Smooth muscle cell (in vitro differentiated cells): ENCODE results near the gene ACTN2. TPM values are rescaled to one million over a fixed set of nuclear protein-coding genes. Genes with fewer than 3 reads are reported as not detected.

ENCODE experiments used
- DNase-seq: peaks from one replicate; lab custom pipeline; 2025; ENCODE audit not compliant: unreplicated experiment; lab: John Stamatoyannopoulos, UW
- H2AFZ ChIP-seq: fragments of 200-600 bp; sonication (generic); 2 replicates; pipeline ENCODE4 v1.6.0; 2016; ENCODE audit warnings: antibody characterized with exemption, low read depth, mild to moderate bottlenecking
- H3F3A ChIP-seq: fragments of 200-600 bp; sonication (generic); 2 replicates; pipeline ENCODE4 v1.6.0; 2017; ENCODE audit warnings: antibody characterized with exemption, low read depth
- H3K27ac ChIP-seq: fragments of 200-600 bp; sonication (generic); 2 replicates; pipeline ENCODE4 v1.5.1; 2016; ENCODE audit warnings: low read depth, mild to moderate bottlenecking
- H3K27me3 ChIP-seq: fragments of 200-600 bp; sonication (generic); 2 replicates; pipeline ENCODE4 v1.6.1; 2016; ENCODE audit warnings: low read depth, mild to moderate bottlenecking
- H3K36me3 ChIP-seq: fragments of 200-600 bp; sonication (generic); 2 replicates; pipeline ENCODE4 v1.5.1; 2016; ENCODE audit warnings: low read depth
- H3K4me1 ChIP-seq: fragments of 200-600 bp; sonication (generic); 2 replicates; pipeline ENCODE4 v1.5.1; 2016; ENCODE audit warnings: low read depth
- H3K4me2 ChIP-seq: fragments of 200-600 bp; sonication (generic); 2 replicates; pipeline ENCODE4 v1.6.0; 2016; ENCODE audit warnings: mild to moderate bottlenecking
- H3K4me3 ChIP-seq: fragments of 200-600 bp; sonication (generic); 2 replicates; pipeline ENCODE4 v1.5.1; 2016; ENCODE audit warnings: mild to moderate bottlenecking
- H3K79me2 ChIP-seq: fragments of 200-600 bp; sonication (generic); 2 replicates; pipeline ENCODE4 v1.6.0; 2016; ENCODE audit warnings: low read depth, mild to moderate bottlenecking
- H3K9ac ChIP-seq: fragments of 200-600 bp; sonication (generic); 2 replicates; pipeline ENCODE4 v1.6.0; 2016; ENCODE audit warnings: low read depth
- H3K9me3 ChIP-seq: fragments of 200-600 bp; sonication (generic); replicated peaks from 2 replicates; pipeline ENCODE4 v1.5.1; 2016; ENCODE audit warnings: low read depth
- H4K20me1 ChIP-seq: fragments of 200-600 bp; sonication (generic); 2 replicates; pipeline ENCODE4 v1.6.0; 2016; ENCODE audit warnings: low read depth
- WGBS: methylation state at CpG from one replicate; pipeline ENCODE4 v1.1.7; 2016; ENCODE audit warnings: low lambda C conversion rate; 5-methylcytosine and 5-hydroxymethylcytosine counted together
- polyA plus RNA-seq: library from polyadenylated mRNA; unstranded; fragments of >200 nt; fragmentation: Nextera tagmentation; extraction: Ambion mirVana; gene quantifications from 2 replicates; pipeline ENCODE4 v1.2.1, GENCODE V29; 2016
- total RNA-seq: library from RNA; depleted of rRNA; stranded (reverse); fragments of >200 nt; gene quantifications from 2 replicates; pipeline ENCODE4 v1.2.3, GENCODE V29; 2014
- TF ChIP-seq, protein P1 (sequence below): fragments of 200-600 bp; sonication (generic); IDR thresholded peaks from 2 replicates; pipeline ENCODE4 v1.5.1; 2017; ENCODE audit warnings: borderline replicate concordance, mild to moderate bottlenecking, antibody characterized with exemption; ENCODE audit not compliant: insufficient read depth, poor library complexity, severe bottlenecking

The ACTN2 gene
- total and polyA plus RNA-seq, 2 experiments from 2014 or later: not detected

DNA sequence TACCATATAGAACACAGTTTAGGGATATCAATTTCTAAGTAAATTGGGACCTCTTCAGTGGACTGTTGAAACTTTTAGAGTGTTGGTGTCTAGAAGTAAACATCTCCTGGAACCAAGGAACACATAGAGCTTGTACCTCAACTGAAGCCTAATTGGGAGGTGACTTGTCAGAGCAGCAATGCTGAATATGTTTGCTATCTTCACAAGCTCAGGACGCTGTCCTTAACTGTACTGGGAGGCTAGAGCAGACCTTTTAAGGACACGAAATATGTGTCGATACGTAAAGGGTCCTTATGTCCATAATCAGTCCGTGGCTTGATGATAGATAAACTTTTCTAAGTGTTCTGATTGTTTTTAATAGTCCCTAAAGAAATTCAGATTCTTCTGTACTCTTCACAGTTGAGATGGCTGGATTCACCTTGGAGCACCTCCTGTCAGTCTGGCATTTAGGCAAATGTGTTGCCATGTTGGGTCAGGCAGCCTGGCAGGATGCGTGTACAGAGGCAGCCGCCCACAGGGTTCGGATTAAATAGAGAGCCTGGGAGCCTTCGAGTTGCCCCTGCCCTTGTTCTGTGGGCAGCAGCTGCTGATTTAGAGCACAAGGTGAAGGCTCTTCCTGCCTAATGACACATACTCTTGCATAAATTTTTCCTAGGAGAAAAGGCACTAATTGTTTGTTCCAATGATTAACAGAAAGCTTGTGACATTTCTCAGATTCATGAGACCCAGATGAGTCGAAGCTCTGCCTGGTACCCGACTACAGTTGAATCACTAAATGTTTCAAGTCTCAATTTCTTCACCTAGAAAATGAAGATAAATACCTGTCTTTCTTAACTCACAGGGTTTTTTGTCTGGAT lies 3.6 kb downstream of the ACTN2 start:
- H2AFZ ChIP-seq: no peak overlapping the region
- H3K27me3 ChIP-seq: peaks cover 25% of the 10 kb centered on the region
- no peak overlapping the region for H3K4me2 ChIP-seq
- no peaks in the 10 kb centered on the region for H3K9me3 ChIP-seq
- H3K4me3 ChIP-seq: no peak overlapping the region
- no peaks in the 10 kb centered on the region for H4K20me1 ChIP-seq
- H3F3A ChIP-seq: peaks cover 7% of the 10 kb centered on the region
- H3K9ac ChIP-seq: no peak overlapping the region
- no peak for DNase-seq
- no peaks in the 10 kb centered on the region for H3K36me3 ChIP-seq
- no peak overlapping the region for H3K27ac ChIP-seq
- 74% methylated on average over 11 of the region's 11 CpGs for WGBS
- no peaks in the 10 kb centered on the region for H3K79me2 ChIP-seq
- peaks cover 10% of the 10 kb centered on the region for H3K4me1 ChIP-seq
- TF ChIP-seq, protein P1, sequence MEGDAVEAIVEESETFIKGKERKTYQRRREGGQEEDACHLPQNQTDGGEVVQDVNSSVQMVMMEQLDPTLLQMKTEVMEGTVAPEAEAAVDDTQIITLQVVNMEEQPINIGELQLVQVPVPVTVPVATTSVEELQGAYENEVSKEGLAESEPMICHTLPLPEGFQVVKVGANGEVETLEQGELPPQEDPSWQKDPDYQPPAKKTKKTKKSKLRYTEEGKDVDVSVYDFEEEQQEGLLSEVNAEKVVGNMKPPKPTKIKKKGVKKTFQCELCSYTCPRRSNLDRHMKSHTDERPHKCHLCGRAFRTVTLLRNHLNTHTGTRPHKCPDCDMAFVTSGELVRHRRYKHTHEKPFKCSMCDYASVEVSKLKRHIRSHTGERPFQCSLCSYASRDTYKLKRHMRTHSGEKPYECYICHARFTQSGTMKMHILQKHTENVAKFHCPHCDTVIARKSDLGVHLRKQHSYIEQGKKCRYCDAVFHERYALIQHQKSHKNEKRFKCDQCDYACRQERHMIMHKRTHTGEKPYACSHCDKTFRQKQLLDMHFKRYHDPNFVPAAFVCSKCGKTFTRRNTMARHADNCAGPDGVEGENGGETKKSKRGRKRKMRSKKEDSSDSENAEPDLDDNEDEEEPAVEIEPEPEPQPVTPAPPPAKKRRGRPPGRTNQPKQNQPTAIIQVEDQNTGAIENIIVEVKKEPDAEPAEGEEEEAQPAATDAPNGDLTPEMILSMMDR: no peak

DNA sequence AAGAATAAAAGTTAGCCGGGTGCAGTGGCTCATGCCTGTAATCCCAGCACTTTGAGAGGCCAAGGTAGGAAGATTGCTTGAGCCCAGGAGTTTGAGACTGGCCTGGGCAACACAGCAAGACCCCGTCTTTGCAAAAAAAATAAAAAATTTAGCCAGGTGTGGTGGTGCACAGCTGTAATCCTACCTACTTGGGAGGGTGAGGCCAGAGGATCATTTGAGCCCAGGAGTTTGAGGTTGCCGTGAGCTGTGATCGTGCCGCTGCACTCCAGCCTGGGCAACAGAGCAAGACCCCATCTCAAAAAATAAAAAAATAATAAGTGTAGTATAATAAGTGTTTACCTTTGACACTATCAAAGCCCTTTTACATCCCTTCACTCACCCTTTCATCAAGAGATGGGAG lies 5.0 kb downstream of the ACTN2 start:
- H3K4me3 ChIP-seq: no peak overlapping the region
- TF ChIP-seq, protein P1: no peak
- H3K4me2 ChIP-seq: no peak overlapping the region
- no peaks in the 10 kb centered on the region for H3K79me2 ChIP-seq
- H2AFZ ChIP-seq: no peak overlapping the region
- 97% methylated on average over 5 of the region's 5 CpGs for WGBS
- no peaks in the 10 kb centered on the region for H3F3A ChIP-seq
- H3K27me3 ChIP-seq: peaks cover 25% of the 10 kb centered on the region
- H3K9ac ChIP-seq: no peak overlapping the region
- no peaks in the 10 kb centered on the region for H4K20me1 ChIP-seq
- no peak for DNase-seq
- H3K9me3 ChIP-seq: no peaks in the 10 kb centered on the region
- peaks cover 10% of the 10 kb centered on the region for H3K4me1 ChIP-seq
- H3K36me3 ChIP-seq: no peaks in the 10 kb centered on the region
- H3K27ac ChIP-seq: no peak overlapping the region

DNA sequence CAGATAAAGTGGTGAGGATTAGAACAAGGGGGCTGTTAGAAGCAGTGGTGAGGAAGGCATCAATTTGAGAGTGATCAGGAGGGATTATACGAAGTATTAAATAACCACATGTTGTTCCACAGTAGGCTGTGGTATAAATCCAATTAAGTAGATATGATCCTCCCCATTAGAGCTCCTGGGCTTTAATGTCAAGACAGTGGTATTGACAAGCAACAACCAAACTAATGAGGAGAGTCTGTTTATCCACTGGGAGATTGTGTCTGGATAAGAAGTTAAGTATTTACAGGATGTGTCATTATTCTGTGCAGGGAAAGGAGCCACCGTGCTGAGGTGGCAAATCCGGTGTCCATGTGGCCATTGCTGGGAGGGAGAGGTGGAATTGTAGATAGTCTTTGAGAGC lies 5.8 kb downstream of the ACTN2 start:
- Histone ChIP-seq H2AFZ (no peak overlapping the region), H3K4me2 (no peak overlapping the region), H3K27me3 (peaks cover 18% of the 10 kb centered on the region), H3K4me1 (peaks cover 5% of the 10 kb centered on the region), H3K9ac (no peak overlapping the region), H3K27ac (no peak overlapping the region), H4K20me1 (no peaks in the 10 kb centered on the region), H3K9me3 (no peaks in the 10 kb centered on the region), H3K4me3 (no peak overlapping the region), H3K79me2 (no peaks in the 10 kb centered on the region), H3F3A (no peaks in the 10 kb centered on the region), H3K36me3 (no peaks in the 10 kb centered on the region)
- WGBS: 50% methylated on average over 3 of the region's 3 CpGs
- TF ChIP-seq, protein P1: no peak
- DNase-seq: no peak

DNA sequence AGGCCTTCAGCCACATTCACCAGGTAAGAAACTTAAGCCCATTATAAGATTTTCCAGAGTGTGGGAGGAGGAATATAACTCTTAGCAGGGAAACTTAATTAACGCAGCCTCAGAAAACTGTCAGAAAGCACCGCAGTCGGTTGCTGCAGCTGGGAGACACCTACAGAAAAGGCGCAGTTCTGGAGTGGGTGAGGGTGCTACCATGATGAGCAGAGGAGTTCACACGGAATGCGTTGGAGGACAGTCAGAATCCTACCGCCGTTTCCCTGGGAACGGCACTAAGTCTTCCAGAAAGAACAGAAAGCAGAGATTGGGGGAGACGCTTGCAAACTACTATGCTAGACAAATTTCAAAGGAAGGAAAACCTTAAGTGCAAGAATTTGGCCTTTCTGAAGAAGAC lies 6.4 kb downstream of the ACTN2 start:
- no peak overlapping the region for H3K4me3 ChIP-seq
- no peaks in the 10 kb centered on the region for H3K36me3 ChIP-seq
- no peaks in the 10 kb centered on the region for H3K9me3 ChIP-seq
- no peaks in the 10 kb centered on the region for H4K20me1 ChIP-seq
- no peaks in the 10 kb centered on the region for H3F3A ChIP-seq
- 89% methylated on average over 10 of the region's 10 CpGs for WGBS
- no peak for DNase-seq
- TF ChIP-seq, protein P1: no peak
- H2AFZ ChIP-seq: no peak overlapping the region
- no peak overlapping the region for H3K27ac ChIP-seq
- H3K9ac ChIP-seq: no peak overlapping the region
- no peaks in the 10 kb centered on the region for H3K4me1 ChIP-seq
- H3K4me2 ChIP-seq: no peak overlapping the region
- no peaks in the 10 kb centered on the region for H3K79me2 ChIP-seq
- H3K27me3 ChIP-seq: peaks cover 12% of the 10 kb centered on the region
